Measurements from ENCODE around the gene EVI5.

GRCh38 chr1:92805216-92805615 is 20.3 kb upstream of the EVI5 start:
- TF ChIP-seq CTCF (IDR thresholded peaks at IDR 0.05) (no peak), POLR2A (IDR thresholded peaks at IDR 0.05) (no peak)

Data from adrenal gland (tissue), 5 donors.